Hepatic stellate cell (primary cell): ENCODE measurements around the gene MYL12B.
A peak's percentile ranks its signal among the peaks of the same experiment; 100 is the strongest.
"Not testable (repeated sequence)": the region's sequence is repeated elsewhere in the genome, so short reads cannot be mapped to it uniquely, and the experiment has no call there.

ENCODE experiments used
- DNase-seq: peaks from one replicate; pipeline ENCODE4 v3.0.0; 2011; ENCODE audit warnings: low spot score

MYL12B gene

GRCh38 chr18:3297025-3297984, 35.4 kb downstream of the MYL12B start:
- DNase-seq, result no peak

GRCh38 chr18:3304832-3305231, 42.9 kb downstream of the MYL12B start:
- no peak for DNase-seq

DNA sequence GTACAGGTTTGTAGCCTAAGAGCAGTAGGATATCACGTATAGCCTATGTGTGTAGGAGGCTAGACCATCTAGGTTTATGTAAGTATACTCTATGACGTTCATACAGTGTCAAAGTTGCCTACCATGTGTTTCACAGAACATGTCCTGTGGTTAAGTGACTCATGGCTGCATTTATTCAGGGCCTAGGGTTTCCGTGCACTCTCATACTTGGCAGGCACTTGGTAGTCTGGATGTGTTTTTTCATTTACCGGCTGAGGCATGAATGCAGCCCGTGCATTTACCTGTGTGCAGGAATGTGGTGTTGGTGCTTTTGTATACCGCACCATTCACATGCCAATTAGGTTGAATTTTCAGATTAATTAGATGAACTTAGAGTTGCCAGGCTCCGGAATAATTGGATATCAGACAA, 43.4 kb downstream of the MYL12B start:
- peak; percentile 78 for DNase-seq

GRCh38 chr18:3305933-3306332, 44.0 kb downstream of the MYL12B start:
- DNase-seq, result no peak

GRCh38 chr18:3306391-3306790, 44.5 kb downstream of the MYL12B start:
- DNase-seq, result no peak

- DNase-seq, result no peak
Observed at GRCh38 chr18:3313685-3314084, 51.8 kb downstream of the MYL12B start.

DNA sequence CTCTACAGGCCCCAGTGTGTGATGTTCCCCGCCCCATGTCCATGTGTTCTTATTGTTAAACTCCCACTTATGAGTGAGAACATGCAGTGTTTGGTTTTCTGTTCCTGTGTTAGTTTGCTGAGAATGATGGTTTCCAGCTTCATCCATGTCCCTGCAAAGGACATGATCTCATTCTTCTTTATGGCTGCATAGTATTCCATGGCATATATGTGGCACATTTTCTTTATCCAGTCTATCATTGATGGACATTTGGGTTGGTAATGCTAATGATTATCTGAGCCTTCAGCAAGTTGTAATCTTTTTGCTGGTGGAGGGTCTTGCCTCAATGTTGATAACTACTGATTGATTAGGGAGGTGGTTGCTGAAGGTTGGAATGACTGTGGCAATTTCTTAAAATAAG, 53.4 kb downstream of the MYL12B start:
- not testable (repeated sequence) for DNase-seq

DNA sequence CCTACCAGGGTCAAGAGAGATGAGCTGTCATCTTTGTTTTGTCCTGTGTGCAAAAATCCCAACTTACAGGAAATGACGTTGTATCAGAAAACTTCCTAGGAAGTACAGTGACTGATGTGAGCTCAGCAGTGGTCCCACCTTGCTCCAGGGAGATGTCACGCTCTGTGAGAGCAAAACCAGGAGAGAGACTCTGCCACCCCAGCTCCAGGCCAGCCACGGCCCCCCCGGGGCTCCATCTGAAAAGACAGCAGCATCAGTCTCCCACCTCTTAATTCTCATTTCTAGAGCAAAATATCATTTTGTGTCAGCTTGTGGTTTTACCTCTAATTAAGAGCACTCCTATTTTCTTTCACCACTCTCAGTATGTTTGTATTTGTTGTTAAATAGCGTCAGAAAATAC, 57.5 kb downstream of the MYL12B start:
- DNase-seq, result no peak

GRCh38 chr18:3319894-3320454, 58.0 kb downstream of the MYL12B start:
- DNase-seq, result no peak

DNA sequence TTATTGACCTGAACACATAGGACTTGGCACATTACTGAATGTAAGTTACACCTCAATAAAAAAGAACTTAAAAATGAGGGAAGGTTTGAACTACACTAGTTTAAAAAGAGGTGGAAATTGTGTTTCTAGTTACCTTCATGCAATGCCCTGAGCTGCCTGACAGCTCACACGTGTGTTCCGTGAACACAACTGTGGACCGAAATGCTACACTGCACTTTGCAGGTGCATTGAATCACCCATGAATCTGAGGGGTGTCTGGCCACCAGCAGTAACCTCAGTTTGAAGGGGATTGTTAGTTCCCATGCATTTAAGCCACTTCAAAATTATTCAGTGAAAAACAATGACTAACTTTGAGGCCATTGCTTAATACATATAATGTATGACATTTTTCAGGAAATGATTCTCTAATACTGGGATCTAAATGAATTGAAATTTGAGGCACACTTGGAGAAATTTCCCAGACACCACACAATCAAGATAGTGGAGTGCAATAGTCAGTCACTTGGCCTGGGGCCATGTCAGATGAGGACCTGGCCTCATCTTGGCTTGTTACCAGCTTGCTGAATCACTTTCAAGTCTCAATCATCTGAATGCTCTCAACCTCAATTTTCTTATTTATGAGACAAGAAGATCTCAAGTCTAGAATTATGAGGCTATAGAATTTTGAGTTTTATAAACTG, 59.3 kb downstream of the MYL12B start:
- no peak for DNase-seq

GRCh38 chr18:3323900-3324299, 62.0 kb downstream of the MYL12B start:
- DNase-seq, result no peak
